ENCODE results near the gene TOM1.

- TF ChIP-seq, protein P1, sequence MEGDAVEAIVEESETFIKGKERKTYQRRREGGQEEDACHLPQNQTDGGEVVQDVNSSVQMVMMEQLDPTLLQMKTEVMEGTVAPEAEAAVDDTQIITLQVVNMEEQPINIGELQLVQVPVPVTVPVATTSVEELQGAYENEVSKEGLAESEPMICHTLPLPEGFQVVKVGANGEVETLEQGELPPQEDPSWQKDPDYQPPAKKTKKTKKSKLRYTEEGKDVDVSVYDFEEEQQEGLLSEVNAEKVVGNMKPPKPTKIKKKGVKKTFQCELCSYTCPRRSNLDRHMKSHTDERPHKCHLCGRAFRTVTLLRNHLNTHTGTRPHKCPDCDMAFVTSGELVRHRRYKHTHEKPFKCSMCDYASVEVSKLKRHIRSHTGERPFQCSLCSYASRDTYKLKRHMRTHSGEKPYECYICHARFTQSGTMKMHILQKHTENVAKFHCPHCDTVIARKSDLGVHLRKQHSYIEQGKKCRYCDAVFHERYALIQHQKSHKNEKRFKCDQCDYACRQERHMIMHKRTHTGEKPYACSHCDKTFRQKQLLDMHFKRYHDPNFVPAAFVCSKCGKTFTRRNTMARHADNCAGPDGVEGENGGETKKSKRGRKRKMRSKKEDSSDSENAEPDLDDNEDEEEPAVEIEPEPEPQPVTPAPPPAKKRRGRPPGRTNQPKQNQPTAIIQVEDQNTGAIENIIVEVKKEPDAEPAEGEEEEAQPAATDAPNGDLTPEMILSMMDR (conservative IDR thresholded peaks at IDR 0.05), result no peak
- TF ChIP-seq ZFX (IDR thresholded peaks at IDR 0.05), result no peak
These were observed 18.9 kb downstream of the TOM1 start for GRCh38 chr22:35318346-35319215.
